GM13977 (cell line): ENCODE measurements around the gene UBXN7.
"Not testable (repeated sequence)": the region's sequence is repeated elsewhere in the genome, so short reads cannot be mapped to it uniquely, and the experiment has no call there.

ENCODE experiments used
- DNase-seq: peaks from one replicate; pipeline ENCODE4 v3.0.0; 2012; ENCODE audit warnings: low spot score
- CTCF ChIP-seq: IDR thresholded peaks from 2 replicates; pipeline ENCODE4 v1.5.1; 2012; ENCODE audit warnings: mild to moderate bottlenecking, control low read depth; ENCODE audit not compliant: insufficient read depth; ENCODE audit errors: extremely low read depth, missing control alignments
- in situ Hi-C: fragments of 300-500 bp; cut with MboI; formaldehyde crosslinking; loops from one replicate; pipeline ENCODE4 v1.12.0; 2022; ENCODE audit warnings: low sequenced_read_pairs, low pct_unique_long_range_greater_than_20kb, mixed read lengths, inconsistent platforms; ENCODE audit not compliant: unreplicated experiment

UBXN7 gene

GRCh38 chr3:196320137-196320536 lies 112.1 kb downstream of the UBXN7 start:
- in situ Hi-C loops, result no loop called here
- DNase-seq, result no peak
- TF ChIP-seq CTCF, result no peak

- TF ChIP-seq CTCF, result peak; percentile 34
- DNase-seq, result peak; percentile 99
- in situ Hi-C loops, result no loop called here
Measured at GRCh38 chr3:196317687-196318467, 114.3 kb downstream of the UBXN7 start, which contains the start of gene DYNLT2B. Gene DYNLT2B (minus strand): TSS chr3:196318240. CDS start chr3:196318152, 88 bp downstream.

GRCh38 chr3:196316799-196317686 lies 115.2 kb downstream of the UBXN7 start:
- DNase-seq, in situ Hi-C loops: not testable (repeated sequence)

DNA sequence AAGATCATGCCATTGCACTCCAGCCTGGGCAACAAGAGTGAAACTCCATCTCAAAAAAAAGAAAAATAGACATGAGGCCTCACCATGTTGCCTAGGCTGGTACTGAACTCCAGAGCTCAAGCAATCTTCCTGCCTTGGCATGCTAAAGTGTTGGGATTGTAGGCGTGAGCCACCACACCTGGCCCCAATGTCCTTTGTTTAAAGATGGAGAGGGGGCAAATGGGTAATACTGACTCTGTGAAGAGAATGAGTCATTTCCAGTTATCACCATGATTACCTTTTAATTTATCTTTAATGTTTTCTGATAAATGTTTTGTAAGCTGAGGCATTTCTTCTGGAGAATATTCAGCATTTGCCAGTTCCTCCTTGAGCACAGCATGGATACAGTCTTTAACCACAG lies 116.4 kb downstream of the UBXN7 start:
- DNase-seq, result no peak
- in situ Hi-C loops, result no loop called here
- TF ChIP-seq CTCF, result no peak

- TF ChIP-seq CTCF, result no peak
- DNase-seq, result no peak
- in situ Hi-C loops, result no loop called here
Measured at GRCh38 chr3:196314597-196314996, 117.6 kb downstream of the UBXN7 start.

GRCh38 chr3:196314086-196314485 lies 118.1 kb downstream of the UBXN7 start:
- in situ Hi-C loops, DNase-seq: not testable (repeated sequence)

DNA sequence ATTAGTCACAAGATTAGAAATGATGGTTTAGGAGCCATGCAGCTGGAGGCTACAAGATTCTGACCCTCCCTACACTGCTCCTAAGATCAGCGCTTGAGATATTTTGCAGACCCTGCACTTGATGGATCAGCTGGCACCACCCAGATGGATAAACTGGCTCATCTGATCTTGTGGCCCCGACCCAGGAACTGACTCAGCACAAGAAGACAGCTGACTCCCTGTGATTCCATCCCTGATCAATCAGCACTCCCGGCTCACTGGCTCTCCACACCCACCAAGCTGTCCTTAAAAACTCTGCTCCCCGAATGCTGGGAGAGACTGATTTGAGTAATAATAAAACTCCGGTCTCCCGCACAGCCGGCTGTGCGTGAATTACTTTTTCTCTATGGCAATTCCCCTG lies 129.3 kb downstream of the UBXN7 start:
- in situ Hi-C loops, DNase-seq: not testable (repeated sequence)

DNA sequence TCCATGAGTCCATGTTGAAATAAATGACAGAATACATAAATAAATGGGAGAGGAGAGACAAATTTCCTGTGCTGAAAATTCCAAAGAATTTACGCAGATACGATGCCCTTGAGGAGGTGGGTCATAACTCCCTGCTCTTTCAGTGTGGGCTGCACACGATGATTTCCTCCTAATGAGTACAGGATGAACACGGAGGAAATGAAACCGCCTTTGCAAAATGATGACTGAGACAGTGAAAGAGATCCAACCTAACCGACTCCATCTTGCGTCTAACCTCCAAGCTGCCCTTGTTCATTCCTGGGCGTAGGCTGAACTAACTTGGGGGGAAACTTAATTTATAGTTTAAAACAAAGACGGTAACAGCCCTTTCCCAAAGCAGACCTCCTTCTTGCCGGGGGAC lies 129.7 kb downstream of the UBXN7 start:
- in situ Hi-C loops, DNase-seq: not testable (repeated sequence)
